ENCODE results near the gene POLR1A. TPM values are rescaled to one million over a fixed set of nuclear protein-coding genes. Genes with fewer than 3 reads are reported as not detected.

POLR1A gene
- total and polyA plus RNA-seq, 2 donors (not counting 1 experiment from before 2014, with no cell fraction given): 3.4 to 36.8 TPM

DNA sequence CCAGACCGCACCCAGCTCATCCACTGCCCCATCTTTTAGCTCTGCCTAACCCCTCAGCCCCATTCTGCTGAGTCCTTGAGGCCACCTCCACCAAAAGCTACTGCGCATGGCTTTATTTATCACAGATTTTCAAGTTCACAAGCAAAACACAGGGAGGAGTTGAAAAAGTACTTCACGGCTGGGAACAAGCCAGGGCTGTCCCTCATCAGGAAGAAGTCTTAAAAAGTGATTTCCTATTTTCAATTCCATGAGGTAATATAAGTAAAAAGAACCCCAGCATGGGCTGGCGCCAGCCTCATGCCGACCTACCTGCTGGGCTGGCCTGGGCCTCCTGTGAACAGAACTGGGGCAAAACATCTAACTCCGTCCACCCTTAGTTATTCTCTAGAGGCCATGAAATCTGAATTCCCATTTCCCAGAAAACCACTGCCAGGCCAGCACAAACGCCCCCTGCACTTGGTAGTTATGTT lies 69.0 kb downstream of the POLR1A start:
- Mint-ChIP-seq H3K4me3 (peak overlapping the region; percentile 87), H3K27ac (peak overlapping the region; percentile 100), H3K4me1 (peaks cover 66% of the 10 kb centered on the region), H3K27me3 (no peaks in the 10 kb centered on the region), H3K9me3 (ENCODE audit: insufficient read depth) (no peaks in the 10 kb centered on the region)
- no peak for TF ChIP-seq EZH2 (IDR thresholded peaks at IDR 0.05; ENCODE audit: borderline replicate concordance, insufficient read depth, low read depth, low read length, poor library complexity, severe bottlenecking)
- TF ChIP-seq, protein P1, sequence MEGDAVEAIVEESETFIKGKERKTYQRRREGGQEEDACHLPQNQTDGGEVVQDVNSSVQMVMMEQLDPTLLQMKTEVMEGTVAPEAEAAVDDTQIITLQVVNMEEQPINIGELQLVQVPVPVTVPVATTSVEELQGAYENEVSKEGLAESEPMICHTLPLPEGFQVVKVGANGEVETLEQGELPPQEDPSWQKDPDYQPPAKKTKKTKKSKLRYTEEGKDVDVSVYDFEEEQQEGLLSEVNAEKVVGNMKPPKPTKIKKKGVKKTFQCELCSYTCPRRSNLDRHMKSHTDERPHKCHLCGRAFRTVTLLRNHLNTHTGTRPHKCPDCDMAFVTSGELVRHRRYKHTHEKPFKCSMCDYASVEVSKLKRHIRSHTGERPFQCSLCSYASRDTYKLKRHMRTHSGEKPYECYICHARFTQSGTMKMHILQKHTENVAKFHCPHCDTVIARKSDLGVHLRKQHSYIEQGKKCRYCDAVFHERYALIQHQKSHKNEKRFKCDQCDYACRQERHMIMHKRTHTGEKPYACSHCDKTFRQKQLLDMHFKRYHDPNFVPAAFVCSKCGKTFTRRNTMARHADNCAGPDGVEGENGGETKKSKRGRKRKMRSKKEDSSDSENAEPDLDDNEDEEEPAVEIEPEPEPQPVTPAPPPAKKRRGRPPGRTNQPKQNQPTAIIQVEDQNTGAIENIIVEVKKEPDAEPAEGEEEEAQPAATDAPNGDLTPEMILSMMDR (IDR thresholded peaks at IDR 0.05): no peak
- Histone ChIP-seq H3K79me2 (ENCODE audit: control insufficient read depth, insufficient read depth, low read length) (peaks cover 10% of the 10 kb centered on the region), H3K4me3 (ENCODE audit: control extremely low read depth in 1 of 5, extremely low read depth in 1 of 5, insufficient read depth in 1 of 5, low read depth in 2 of 5, low read length in 4 of 5) (peak overlapping the region in 3 of 5 experiments; percentile 36 to 64 (median 38)), H3K9me3 (ENCODE audit: control extremely low read depth in 1 of 3, control insufficient read depth in 2 of 3, insufficient read depth in 1 of 3, low read length in 2 of 3) (no peaks in the 10 kb centered on the region), H3K4me1 (ENCODE audit: control insufficient read depth in 2 of 2, insufficient read depth in 2 of 2, low read length in 2 of 2) (peaks cover 54 to 63% of the 10 kb centered on the region in 2 donors), H3K9ac (ENCODE audit: low read length) (peak overlapping the region; percentile 62), H3K4me2 (replicated peaks; ENCODE audit: low read depth, low read length, poor library complexity, severe bottlenecking) (peak overlapping the region; percentile 83), H3K27me3 (replicated peaks in 1 of 4; ENCODE audit: control extremely low read depth in 1 of 4, control insufficient read depth in 3 of 4, insufficient read depth in 4 of 4, low read length in 3 of 4) (no peaks in the 10 kb centered on the region), H3K27ac (ENCODE audit: low read length in 2 of 2) (peak overlapping the region; percentile 98 to 99), H3K36me3 (replicated peaks in 1 of 2; ENCODE audit: control extremely low read depth in 1 of 2, control insufficient read depth in 1 of 2, extremely low read depth in 1 of 2, insufficient read depth in 2 of 2, low read length in 1 of 2) (peaks cover 0 to 34% of the 10 kb centered on the region in 2 experiments), H4K20me1 (ENCODE audit: control insufficient read depth, insufficient read depth, low read length, poor library complexity, severe bottlenecking) (no peaks in the 10 kb centered on the region), H2AFZ (ENCODE audit: insufficient read depth, low read depth, low read length, poor library complexity, severe bottlenecking) (peak overlapping the region; percentile 70)
- no peak for DNase-seq
- no peak for ATAC-seq (ENCODE audit: low read depth)
- WGBS (ENCODE audit: insufficient coverage): 7% methylated on average over 7 of the region's 7 CpGs
- CTCF ChIA-PET: interaction anchor here (0.7 to 9.6 kb wide), 28 partner anchors 9 to 225 kb away, joined by 3 to 171 read pairs (median 6); partner anchors contain the start of genes POLR1A, PTCD3 and ST3GAL5
- POLR2A ChIA-PET: interaction anchor here (0.6 to 3.9 kb wide), 10 partner anchors 19 to 209 kb away, joined by 3 to 45 read pairs (median 10); partner anchors contain the start of genes POLR1A, PTCD3 and ST3GAL5
- intact Hi-C loops (cut with micrococcal nuclease): loop anchor here (1.0 to 10.0 kb wide), 9 partner anchors 19 to 209 kb away; partner anchors contain the start of gene PTCD3
